Progenitor cell of endocrine pancreas (in vitro differentiated cells): ENCODE results near the gene DCAF12. TPM values are rescaled to one million over a fixed set of nuclear protein-coding genes. Genes with fewer than 3 reads are reported as not detected.

Experiments
- DNase-seq: peaks from one replicate; pipeline ENCODE4 v3.0.0; 2021; ENCODE audit warnings: low spot score; ENCODE audit not compliant: unreplicated experiment
- H3K27ac Mint-ChIP-seq: 2 replicates; pipeline ENCODE4 v1.8.0; 2021; ENCODE audit warnings: mild to moderate bottlenecking, moderate library complexity, mixed read lengths
- H3K27me3 Mint-ChIP-seq: 2 replicates; pipeline ENCODE4 v1.8.0; 2021; ENCODE audit warnings: mixed read lengths
- H3K36me3 Mint-ChIP-seq: 2 replicates; pipeline ENCODE4 v1.8.0; 2022; ENCODE audit warnings: mixed read lengths; ENCODE audit not compliant: insufficient read depth
- H3K4me1 Mint-ChIP-seq: 2 replicates; pipeline ENCODE4 v1.8.0; 2021; ENCODE audit warnings: low read depth, mixed read lengths
- H3K4me3 Mint-ChIP-seq: 2 replicates; pipeline ENCODE4 v1.8.0; 2021; ENCODE audit warnings: low read depth, mild to moderate bottlenecking, moderate library complexity, mixed read lengths
- H3K9me3 Mint-ChIP-seq: 2 replicates; pipeline ENCODE4 v1.8.0; 2021; ENCODE audit warnings: low read depth, mixed read lengths
- CTCF ChIP-seq: fragments of 200-600 bp; sonication (generic); IDR thresholded peaks from one replicate; pipeline ENCODE4 v1.5.0; 2021; ENCODE audit warnings: antibody characterized with exemption, mild to moderate bottlenecking; ENCODE audit not compliant: unreplicated experiment
- long read RNA-seq: library from polyadenylated mRNA; unstranded; transcript quantifications from one replicate; pipeline ENCODE4 v2.0.0, GENCODE V29; 2020
- total RNA-seq: library from RNA; stranded (reverse); gene quantifications from 2 replicates; pipeline ENCODE4 v1.2.1, GENCODE V29; 2021

Gene DCAF12
- 48.7 and 50.4 TPM in 2 replicates for total RNA-seq
- long read RNA-seq, transcript DCAF12-201 (9 exons, 3,667 nt), result major isoform, 148 of 178 reads
- long read RNA-seq, partial matches to known transcripts, result 23 of 178 reads
- long read RNA-seq, other reads (novel, unspliced or antisense), result 7 of 178 reads

GRCh38 chr9:34126207-34127034 lies at the start of gene DCAF12:
TSS of gene DCAF12 (minus strand) at chr9:34126698. CDS start at chr9:34126431, 267 bp downstream.
- Mint-ChIP-seq H3K9me3 (no peaks in the 10 kb centered on the region), H3K4me3 (peak within 1 kb of the TSS; percentile 97)

GRCh38 chr9:34176089-34176488 lies 49.6 kb upstream of the DCAF12 start:
- peaks cover 10% of the 10 kb centered on the region for H3K4me1 Mint-ChIP-seq
- DNase-seq, result no peak
- no peak overlapping the region for H3K27ac Mint-ChIP-seq
- no peaks in the 10 kb centered on the region for H3K36me3 Mint-ChIP-seq
- no peak overlapping the region for H3K4me3 Mint-ChIP-seq
- H3K27me3 Mint-ChIP-seq, result no peaks in the 10 kb centered on the region
- no peaks in the 10 kb centered on the region for H3K9me3 Mint-ChIP-seq
- TF ChIP-seq CTCF, result no peak

More at GRCh38 chr9:34126207-34127034, at the start of gene DCAF12:
- DNase-seq, result peak; percentile 79
- Mint-ChIP-seq H3K27me3 (no peaks in the 10 kb centered on the region), H3K27ac (peak within 1 kb of the TSS; percentile 99), H3K4me1 (peaks cover 22% of the 10 kb centered on the region), H3K36me3 (peaks cover 11% of the 10 kb centered on the region)
- no peak for TF ChIP-seq CTCF

GRCh38 chr9:34171753-34172535 lies 45.4 kb upstream of the DCAF12 start:
- Mint-ChIP-seq H3K36me3 (no peaks in the 10 kb centered on the region), H3K27ac (no peak overlapping the region), H3K4me1 (peaks cover 4% of the 10 kb centered on the region), H3K9me3 (no peaks in the 10 kb centered on the region), H3K27me3 (no peaks in the 10 kb centered on the region), H3K4me3 (no peak overlapping the region)
- no peak for TF ChIP-seq CTCF
- DNase-seq, result no peak

GRCh38 chr9:34170237-34170991 lies 43.9 kb upstream of the DCAF12 start:
- no peaks in the 10 kb centered on the region for H3K27me3 Mint-ChIP-seq

More at GRCh38 chr9:34170237-34170991, 43.9 kb upstream of the DCAF12 start:
- no peak for TF ChIP-seq CTCF
- DNase-seq, result no peak
- no peaks in the 10 kb centered on the region for H3K9me3 Mint-ChIP-seq
- no peak overlapping the region for H3K27ac Mint-ChIP-seq
- H3K4me1 Mint-ChIP-seq, result peaks cover 4% of the 10 kb centered on the region
- H3K4me3 Mint-ChIP-seq, result no peak overlapping the region
- H3K36me3 Mint-ChIP-seq, result no peaks in the 10 kb centered on the region
